GM12872 (cell line): Measurements from ENCODE around the gene VEGFA.

Source experiments
- TF ChIP-seq, protein P1 (sequence below): IDR thresholded peaks from 3 replicates; pipeline ENCODE4 v1.5.1; 2011; ENCODE audit warnings: low read depth, mild to moderate bottlenecking, low read length, moderate library complexity; ENCODE audit not compliant: insufficient read depth

The VEGFA gene

DNA sequence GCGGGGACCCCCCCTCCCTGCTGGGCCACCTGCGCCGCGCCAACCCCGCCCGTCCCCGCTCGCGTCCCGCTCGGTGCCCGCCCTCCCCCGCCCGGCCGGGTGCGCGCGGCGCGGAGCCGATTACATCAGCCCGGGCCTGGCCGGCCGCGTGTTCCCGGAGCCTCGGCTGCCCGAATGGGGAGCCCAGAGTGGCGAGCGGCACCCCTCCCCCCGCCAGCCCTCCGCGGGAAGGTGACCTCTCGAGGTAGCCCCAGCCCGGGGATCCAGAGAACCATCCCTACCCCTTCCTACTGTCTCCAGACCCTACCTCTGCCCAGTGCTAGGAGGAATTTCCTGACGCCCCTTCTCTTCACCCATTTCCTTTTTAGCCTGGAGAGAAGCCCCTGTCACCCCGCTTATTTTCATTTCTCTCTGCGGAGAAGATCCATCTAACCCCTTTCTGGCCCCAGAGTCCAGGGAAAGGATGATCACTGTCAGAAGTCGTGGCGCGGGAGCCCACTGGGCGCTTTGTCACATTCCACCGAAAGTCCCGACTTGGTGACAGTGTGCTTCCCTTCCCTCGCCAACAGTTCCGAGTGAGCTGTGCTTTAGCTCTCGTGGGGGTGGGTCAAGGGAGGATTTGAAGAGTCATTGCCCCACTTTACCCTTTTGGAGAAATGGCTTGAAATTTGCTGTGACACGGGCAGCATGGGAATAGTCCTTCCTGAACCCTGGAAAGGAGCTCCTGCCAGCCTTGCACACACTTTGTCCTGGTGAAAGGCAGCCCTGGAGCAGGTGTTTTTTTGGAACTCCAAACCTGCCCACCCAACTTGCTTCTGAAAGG, 2.1 kb downstream of the VEGFA start:
- TF ChIP-seq, protein P1, sequence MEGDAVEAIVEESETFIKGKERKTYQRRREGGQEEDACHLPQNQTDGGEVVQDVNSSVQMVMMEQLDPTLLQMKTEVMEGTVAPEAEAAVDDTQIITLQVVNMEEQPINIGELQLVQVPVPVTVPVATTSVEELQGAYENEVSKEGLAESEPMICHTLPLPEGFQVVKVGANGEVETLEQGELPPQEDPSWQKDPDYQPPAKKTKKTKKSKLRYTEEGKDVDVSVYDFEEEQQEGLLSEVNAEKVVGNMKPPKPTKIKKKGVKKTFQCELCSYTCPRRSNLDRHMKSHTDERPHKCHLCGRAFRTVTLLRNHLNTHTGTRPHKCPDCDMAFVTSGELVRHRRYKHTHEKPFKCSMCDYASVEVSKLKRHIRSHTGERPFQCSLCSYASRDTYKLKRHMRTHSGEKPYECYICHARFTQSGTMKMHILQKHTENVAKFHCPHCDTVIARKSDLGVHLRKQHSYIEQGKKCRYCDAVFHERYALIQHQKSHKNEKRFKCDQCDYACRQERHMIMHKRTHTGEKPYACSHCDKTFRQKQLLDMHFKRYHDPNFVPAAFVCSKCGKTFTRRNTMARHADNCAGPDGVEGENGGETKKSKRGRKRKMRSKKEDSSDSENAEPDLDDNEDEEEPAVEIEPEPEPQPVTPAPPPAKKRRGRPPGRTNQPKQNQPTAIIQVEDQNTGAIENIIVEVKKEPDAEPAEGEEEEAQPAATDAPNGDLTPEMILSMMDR = no peak

DNA sequence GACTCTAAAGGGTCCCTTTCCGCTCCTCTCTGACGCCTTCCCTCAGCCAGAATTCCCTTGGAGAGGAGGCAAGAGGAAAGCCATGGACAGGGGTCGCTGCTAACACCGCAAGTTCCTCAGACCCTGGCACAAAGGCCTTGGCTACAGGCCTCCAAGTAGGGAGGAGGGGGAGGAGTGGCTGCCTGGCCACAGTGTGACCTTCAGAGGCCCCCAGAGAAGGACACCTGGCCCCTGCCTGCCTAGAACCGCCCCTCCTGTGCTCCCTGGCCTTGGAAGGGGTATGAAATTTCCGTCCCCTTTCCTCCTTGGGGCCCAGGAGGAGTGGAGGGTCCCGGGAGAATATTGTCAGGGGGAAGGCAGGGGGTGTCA, 2.7 kb downstream of the VEGFA start:
- TF ChIP-seq, protein P1 = no peak

DNA sequence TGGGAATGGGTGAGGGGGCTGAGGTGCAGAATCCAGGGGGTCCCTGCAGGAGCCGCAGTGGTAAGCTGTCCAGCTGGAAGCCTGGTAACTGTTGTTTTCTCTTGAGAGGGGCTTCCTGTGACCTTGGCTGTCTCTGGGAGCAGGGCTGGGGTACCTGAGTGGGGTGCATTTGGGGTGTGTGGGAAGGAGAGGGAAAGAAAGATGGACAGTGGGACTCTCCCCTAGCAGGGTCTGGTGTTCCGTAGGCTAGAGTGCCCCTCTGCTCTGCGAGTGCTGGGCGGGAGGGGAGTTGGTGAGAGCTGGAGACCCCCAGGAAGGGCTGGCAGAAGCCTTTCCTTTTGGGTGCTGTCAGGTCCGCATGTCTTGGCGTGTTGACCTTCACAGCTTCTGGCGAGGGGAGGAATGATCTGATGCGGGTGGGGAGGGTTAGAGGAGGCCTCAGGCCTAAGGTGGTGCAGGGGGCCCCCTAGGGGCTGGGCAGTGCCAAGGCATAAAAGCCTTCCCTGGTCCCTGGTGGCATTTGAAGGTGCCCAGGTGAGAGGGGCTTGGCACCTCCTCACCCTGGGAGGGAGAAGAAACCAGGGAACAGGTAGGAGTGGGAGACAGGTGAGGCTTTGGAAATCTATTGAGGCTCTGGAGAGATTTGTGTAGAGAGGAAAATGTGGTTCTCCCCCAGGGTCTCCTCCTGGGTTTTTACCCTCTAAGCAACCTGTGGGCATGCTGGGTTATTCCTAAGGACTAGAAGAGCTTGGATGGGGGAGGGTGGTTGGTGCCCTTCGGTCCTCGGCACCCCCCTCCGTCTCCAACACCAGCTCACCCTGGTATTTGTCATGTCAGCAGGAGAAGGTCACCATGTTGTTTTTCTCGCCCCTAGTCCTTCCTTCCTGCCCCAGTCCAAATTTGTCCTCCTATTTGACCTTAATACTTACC, 3.3 kb downstream of the VEGFA start:
- TF ChIP-seq, protein P1 = peak; percentile 98

DNA sequence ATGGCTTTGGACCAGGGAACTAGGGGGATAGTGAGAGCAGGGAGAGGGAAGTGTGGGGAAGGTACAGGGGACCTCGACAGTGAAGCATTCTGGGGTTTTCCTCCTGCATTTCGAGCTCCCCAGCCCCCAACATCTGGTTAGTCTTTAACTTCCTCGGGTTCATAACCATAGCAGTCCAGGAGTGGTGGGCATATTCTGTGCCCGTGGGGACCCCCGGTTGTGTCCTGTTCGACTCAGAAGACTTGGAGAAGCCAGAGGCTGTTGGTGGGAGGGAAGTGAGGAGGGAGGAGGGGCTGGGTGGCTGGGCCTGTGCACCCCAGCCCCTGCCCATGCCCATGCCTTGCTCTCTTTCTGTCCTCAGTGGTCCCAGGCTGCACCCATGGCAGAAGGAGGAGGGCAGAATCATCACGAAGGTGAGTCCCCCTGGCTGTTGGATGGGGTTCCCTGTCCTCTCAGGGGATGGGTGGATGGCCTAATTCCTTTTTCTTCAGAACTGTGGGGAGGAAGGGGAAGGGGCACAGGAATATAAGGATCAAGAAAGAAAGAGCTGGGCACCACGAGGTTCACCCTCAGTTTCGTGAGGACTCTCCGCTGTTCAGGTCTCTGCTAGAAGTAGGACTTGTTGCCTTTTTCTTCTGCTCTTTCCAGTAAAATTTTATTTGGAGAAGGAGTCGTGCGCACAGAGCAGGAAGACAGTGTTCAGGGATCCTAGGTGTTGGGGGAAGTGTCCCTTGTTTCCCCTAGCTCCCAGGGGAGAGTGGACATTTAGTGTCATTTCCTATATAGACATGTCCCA, 4.2 kb downstream of the VEGFA start:
- TF ChIP-seq, protein P1 = no peak

DNA sequence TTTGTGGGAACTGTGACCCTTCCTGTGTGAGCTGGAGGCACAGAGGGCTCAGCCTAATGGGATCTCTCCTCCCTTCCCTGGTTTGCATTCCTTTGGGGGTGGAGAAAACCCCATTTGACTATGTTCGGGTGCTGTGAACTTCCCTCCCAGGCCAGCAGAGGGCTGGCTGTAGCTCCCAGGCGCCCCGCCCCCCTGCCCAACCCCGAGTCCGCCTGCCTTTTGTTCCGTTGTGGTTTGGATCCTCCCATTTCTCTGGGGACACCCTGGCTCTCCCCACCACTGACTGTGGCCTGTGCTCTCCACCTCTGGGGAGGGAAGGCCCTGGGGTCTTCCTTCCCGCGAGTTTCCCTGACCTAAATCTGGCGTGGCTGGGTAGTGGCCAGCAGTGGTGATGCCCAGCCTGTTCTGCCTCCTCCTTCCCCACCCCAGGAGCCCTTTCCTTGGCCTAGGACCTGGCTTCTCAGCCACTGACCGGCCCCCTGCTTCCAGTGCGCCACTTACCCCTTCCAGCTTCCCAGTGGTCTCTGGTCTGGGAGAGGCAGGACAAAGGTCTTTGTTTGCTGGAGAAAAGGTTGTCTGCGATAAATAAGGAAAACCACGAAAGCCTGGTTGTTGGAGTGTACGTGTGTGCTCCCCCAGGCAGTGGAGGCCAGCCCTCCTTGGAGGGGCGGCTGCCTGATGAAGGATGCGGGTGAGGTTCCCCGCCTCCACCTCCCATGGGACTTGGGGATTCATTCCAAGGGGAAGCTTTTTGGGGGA, 4.9 kb downstream of the VEGFA start:
- TF ChIP-seq, protein P1 = peak; percentile 94

DNA sequence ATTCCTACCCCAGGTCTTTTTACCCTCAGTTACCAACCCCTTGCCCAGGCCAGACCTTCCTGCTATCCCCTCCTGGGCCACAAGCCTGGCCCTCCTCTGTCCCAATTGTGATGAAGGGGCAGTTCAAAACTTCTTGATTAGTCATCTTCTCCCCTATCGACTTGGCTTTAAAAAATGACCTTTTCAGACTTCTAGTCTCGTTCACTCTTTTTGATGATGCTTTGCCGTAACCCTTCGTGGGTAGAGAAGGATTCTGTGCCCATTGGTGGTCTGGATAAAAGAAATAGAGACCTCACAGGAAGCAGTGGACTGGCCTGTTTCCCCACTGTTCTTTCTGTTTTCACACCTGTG, 5.5 kb downstream of the VEGFA start:
- TF ChIP-seq, protein P1 = no peak
